ENCODE data around the gene SERPINB8.

- TF ChIP-seq POLR2A (IDR thresholded peaks at IDR 0.05; ENCODE audit: low read length) (no peak), GATA1 (IDR thresholded peaks at IDR 0.05; ENCODE audit: low read depth, low read length) (no peak)
Measured at GRCh38 chr18:63974991-63975390, 5.1 kb downstream of the SERPINB8 start.

Measured in erythroblast (primary cell).